DND-41 (cell line): ENCODE results near the gene NOS1AP.

Experiments used
- ATAC-seq: fragments of 200-7000 bp; cut with Tn5 transposase; 3 replicates; pipeline ENCODE4 v1.9.1; 2021; ENCODE audit warnings: low read depth; ENCODE audit not compliant: insufficient read depth
- DNase-seq: peaks from one replicate; pipeline ENCODE4 v3.0.0-alpha.2; 2020
- H2AFZ ChIP-seq: 2 replicates; pipeline ENCODE4 v1.6.0; 2012; ENCODE audit warnings: low read depth, low read length
- H3K27ac ChIP-seq: 2 replicates; pipeline ENCODE4 v1.5.1; 2012; ENCODE audit warnings: low read length, inconsistent platforms
- H3K27me3 ChIP-seq: fragments of 200-600 bp; sonication (generic); 2 replicates; pipeline ENCODE4 v1.6.0; 2012; ENCODE audit warnings: low read length, mild to moderate bottlenecking, inconsistent platforms; ENCODE audit not compliant: insufficient read depth, poor library complexity
- H3K36me3 ChIP-seq: 2 replicates; pipeline ENCODE4 v1.5.1; 2012; ENCODE audit warnings: low read length, inconsistent platforms; ENCODE audit not compliant: insufficient read depth
- H3K4me1 ChIP-seq: 2 replicates; pipeline ENCODE4 v1.5.1; 2012; ENCODE audit warnings: mild to moderate bottlenecking, low read length; ENCODE audit not compliant: insufficient read depth
- H3K4me2 ChIP-seq: 2 replicates; pipeline ENCODE4 v1.6.0; 2012; ENCODE audit warnings: mild to moderate bottlenecking, moderate library complexity, low read length, inconsistent platforms; ENCODE audit not compliant: insufficient read depth
- H3K4me3 ChIP-seq, 2 experiments: fragments of 200-600 bp in 1 of 2; shearing (Covaris generic) in 1 of 2; 2 replicates each; pipeline ENCODE4 v1.5.1; 2012 to 2016; ENCODE audit warnings: inconsistent platforms in 2 of 2, low read length in 2 of 2, mild to moderate bottlenecking in 2 of 2, low read depth in 1 of 2, moderate library complexity in 1 of 2
- H3K79me2 ChIP-seq: 2 replicates; pipeline ENCODE4 v1.6.0; 2012; ENCODE audit warnings: low read length, inconsistent platforms; ENCODE audit not compliant: insufficient read depth
- H3K9ac ChIP-seq: 2 replicates; pipeline ENCODE4 v1.6.0; 2012; ENCODE audit warnings: low read depth, mild to moderate bottlenecking, inconsistent platforms, low read length, moderate library complexity
- H3K9me3 ChIP-seq: 2 replicates; pipeline ENCODE4 v1.5.1; 2012; ENCODE audit warnings: low read length, moderate library complexity, mild to moderate bottlenecking, inconsistent platforms; ENCODE audit not compliant: insufficient read depth, severe bottlenecking
- H4K20me1 ChIP-seq: 2 replicates; pipeline ENCODE4 v1.6.0; 2012; ENCODE audit warnings: low read length; ENCODE audit not compliant: insufficient read depth
- CTCF ChIP-seq: IDR thresholded peaks from 2 replicates; pipeline ENCODE4 v1.5.1; 2012; ENCODE audit warnings: borderline replicate concordance, low read length, moderate library complexity, mild to moderate bottlenecking; ENCODE audit not compliant: poor library complexity, severe bottlenecking; ENCODE audit errors: extremely low read depth
- EZH2 ChIP-seq: IDR thresholded peaks from 3 replicates; pipeline ENCODE4 v1.6.1; 2012; ENCODE audit warnings: borderline replicate concordance, low read depth, mild to moderate bottlenecking, moderate library complexity, low read length, inconsistent platforms; ENCODE audit not compliant: severe bottlenecking

Gene NOS1AP

GRCh38 chr1:162301696-162302095, 232.2 kb downstream of the NOS1AP start:
- no peaks in the 10 kb centered on the region for H3K36me3 ChIP-seq
- TF ChIP-seq EZH2 = no peak
- no peaks in the 10 kb centered on the region for H4K20me1 ChIP-seq
- H2AFZ ChIP-seq = no peak overlapping the region
- no peak overlapping the region for H3K4me2 ChIP-seq
- no peak overlapping the region for H3K4me3 ChIP-seq
- no peaks in the 10 kb centered on the region for H3K4me1 ChIP-seq
- H3K27me3 ChIP-seq = peaks cover 3% of the 10 kb centered on the region
- no peak overlapping the region for H3K9ac ChIP-seq
- ATAC-seq (no peak), DNase-seq (no peak)
- no peaks in the 10 kb centered on the region for H3K79me2 ChIP-seq
- H3K9me3 ChIP-seq = no peaks in the 10 kb centered on the region
- no peak overlapping the region for H3K27ac ChIP-seq

- H3K4me3 ChIP-seq = no peak overlapping the region
- no peaks in the 10 kb centered on the region for H3K79me2 ChIP-seq
- no peaks in the 10 kb centered on the region for H4K20me1 ChIP-seq
- H3K9me3 ChIP-seq = no peaks in the 10 kb centered on the region
- no peak overlapping the region for H3K4me2 ChIP-seq
- no peaks in the 10 kb centered on the region for H3K4me1 ChIP-seq
- TF ChIP-seq EZH2 = no peak
- TF ChIP-seq CTCF = no peak
- H3K9ac ChIP-seq = no peak overlapping the region
- H3K27ac ChIP-seq = no peak overlapping the region
- no peak for DNase-seq
- H2AFZ ChIP-seq = no peak overlapping the region
- no peak for ATAC-seq
- H3K27me3 ChIP-seq = peaks cover 3% of the 10 kb centered on the region
- no peaks in the 10 kb centered on the region for H3K36me3 ChIP-seq
Observed at GRCh38 chr1:162302306-162303003, 233.0 kb downstream of the NOS1AP start.

GRCh38 chr1:162303004-162303344, 233.5 kb downstream of the NOS1AP start:
- no peak for DNase-seq
- H4K20me1 ChIP-seq = no peaks in the 10 kb centered on the region
- H3K79me2 ChIP-seq = no peaks in the 10 kb centered on the region
- no peak overlapping the region for H3K27ac ChIP-seq
- H3K36me3 ChIP-seq = no peaks in the 10 kb centered on the region
- no peak overlapping the region for H3K9ac ChIP-seq
- TF ChIP-seq EZH2 = no peak
- TF ChIP-seq CTCF = no peak
- no peak overlapping the region for H2AFZ ChIP-seq
- H3K4me1 ChIP-seq = no peaks in the 10 kb centered on the region
- no peaks in the 10 kb centered on the region for H3K9me3 ChIP-seq
- H3K4me3 ChIP-seq = no peak overlapping the region
- H3K27me3 ChIP-seq = peaks cover 3% of the 10 kb centered on the region
- no peak for ATAC-seq
- no peak overlapping the region for H3K4me2 ChIP-seq

- Histone ChIP-seq H4K20me1 (no peaks in the 10 kb centered on the region), H3K27me3 (no peaks in the 10 kb centered on the region), H3K4me1 (no peaks in the 10 kb centered on the region), H3K27ac (no peak overlapping the region), H2AFZ (no peak overlapping the region), H3K4me3 (no peak overlapping the region), H3K9ac (no peak overlapping the region), H3K79me2 (no peaks in the 10 kb centered on the region), H3K9me3 (no peaks in the 10 kb centered on the region), H3K4me2 (no peak overlapping the region), H3K36me3 (no peaks in the 10 kb centered on the region)
- TF ChIP-seq CTCF (no peak), EZH2 (no peak)
- ATAC-seq = no peak
- no peak for DNase-seq
Observed at GRCh38 chr1:162304736-162305135, 235.2 kb downstream of the NOS1AP start.
